Measurements from ENCODE around the gene ABHD15.

The ABHD15 gene

DNA sequence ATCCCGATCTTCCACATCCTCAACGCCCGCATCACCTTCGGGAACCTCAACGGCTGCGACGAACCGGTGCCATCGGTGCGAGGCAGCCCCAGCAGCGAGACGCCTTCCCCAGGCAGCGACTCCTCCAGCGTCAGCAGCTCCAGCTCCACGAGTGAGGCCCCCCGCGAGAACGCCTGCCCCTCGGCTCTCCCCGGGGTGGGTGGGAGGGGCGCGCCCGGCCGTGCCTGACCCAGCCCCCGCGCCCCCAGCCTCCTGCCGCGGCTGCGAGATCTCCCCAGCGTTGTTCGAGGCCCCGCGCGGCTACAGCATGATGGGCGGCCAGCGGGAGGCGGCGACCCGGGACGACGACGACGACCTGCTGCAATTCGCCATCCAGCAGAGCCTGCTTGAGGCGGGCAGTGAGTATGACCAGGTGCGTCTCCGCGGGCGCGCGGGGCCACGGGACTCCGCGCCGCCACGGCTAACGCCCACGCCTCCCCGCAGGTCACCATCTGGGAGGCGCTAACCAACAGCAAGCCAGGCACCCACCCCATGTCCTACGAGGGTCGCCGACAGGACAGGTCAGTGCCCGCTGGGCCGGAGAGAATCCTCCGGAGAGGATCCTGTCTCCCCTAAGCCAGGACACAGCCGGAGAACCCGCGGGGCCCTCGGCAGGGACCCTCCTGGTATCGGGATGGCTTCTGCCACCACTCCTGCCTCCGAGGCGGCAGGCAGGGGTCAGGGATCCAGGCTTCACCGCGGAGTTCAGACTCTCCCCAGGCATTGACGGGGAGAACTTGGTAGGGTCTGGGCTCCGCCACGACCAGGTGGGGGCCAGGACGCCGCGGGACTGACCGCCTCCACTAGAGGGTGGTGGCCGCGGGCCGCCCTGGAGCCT is 45.8 kb upstream of the ABHD15 start:
- H3K27me3 ChIP-seq (ENCODE audit: insufficient read depth, insufficient read length), result peaks cover 39% of the 10 kb centered on the region
- no peak for TF ChIP-seq SUZ12 (IDR thresholded peaks at IDR 0.05; ENCODE audit: extremely low read depth, insufficient read depth, insufficient read length)
- TF ChIP-seq ZNF274 (IDR thresholded peaks at IDR 0.05; ENCODE audit: low read depth, low read length), result no peak
- no peak for TF ChIP-seq YY1 (IDR thresholded peaks at IDR 0.05; ENCODE audit: insufficient read depth, insufficient read length)
- H3K36me3 ChIP-seq (ENCODE audit: insufficient read depth, insufficient read length, low read length), result no peaks in the 10 kb centered on the region
- peaks cover 18% of the 10 kb centered on the region; the same call in 1 of the 2 replicates for H3K9me3 ChIP-seq (ENCODE audit: insufficient read depth, low read length)
- H3K9ac ChIP-seq (ENCODE audit: insufficient read length, low read depth), result no peak overlapping the region
- DNase-seq (ENCODE audit: low read depth, low spot score), result no peak
- no peak overlapping the region for H3K4me3 ChIP-seq (ENCODE audit: insufficient read length, low read depth)
- H3K4me1 ChIP-seq (ENCODE audit: insufficient read depth, insufficient read length), result peaks cover 9% of the 10 kb centered on the region

DNA sequence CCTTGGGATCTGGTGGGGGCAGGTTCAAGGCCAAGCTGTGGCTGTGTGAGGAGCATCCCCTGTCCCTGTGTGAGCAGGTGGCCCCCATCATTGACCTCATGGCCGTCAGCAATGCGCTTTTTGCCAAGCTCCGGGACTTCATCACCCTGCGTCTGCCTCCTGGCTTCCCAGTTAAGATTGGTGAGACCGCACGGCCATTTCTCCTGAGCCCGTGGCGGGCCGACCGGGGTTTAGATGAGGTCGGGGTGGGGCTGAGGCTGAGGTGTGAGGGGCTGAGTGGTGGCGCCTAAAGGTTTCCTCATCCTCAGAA is 45.2 kb upstream of the ABHD15 start:
- TF ChIP-seq ZNF274 (IDR thresholded peaks at IDR 0.05; ENCODE audit: low read depth, low read length) (no peak), SUZ12 (IDR thresholded peaks at IDR 0.05; ENCODE audit: extremely low read depth, insufficient read depth, insufficient read length) (no peak)
- Histone ChIP-seq H3K4me1 (ENCODE audit: insufficient read depth, insufficient read length) (peaks cover 9% of the 10 kb centered on the region), H3K4me3 (ENCODE audit: insufficient read length, low read depth) (no peak overlapping the region), H3K9me3 (ENCODE audit: insufficient read depth, low read length) (peaks cover 13% of the 10 kb centered on the region; the same call in 1 of the 2 replicates), H3K9ac (ENCODE audit: insufficient read length, low read depth) (no peak overlapping the region), H3K27me3 (ENCODE audit: insufficient read depth, insufficient read length) (peaks cover 33% of the 10 kb centered on the region), H3K36me3 (ENCODE audit: insufficient read depth, insufficient read length, low read length) (no peaks in the 10 kb centered on the region)
- DNase-seq (ENCODE audit: low read depth, low spot score), result no peak

DNA sequence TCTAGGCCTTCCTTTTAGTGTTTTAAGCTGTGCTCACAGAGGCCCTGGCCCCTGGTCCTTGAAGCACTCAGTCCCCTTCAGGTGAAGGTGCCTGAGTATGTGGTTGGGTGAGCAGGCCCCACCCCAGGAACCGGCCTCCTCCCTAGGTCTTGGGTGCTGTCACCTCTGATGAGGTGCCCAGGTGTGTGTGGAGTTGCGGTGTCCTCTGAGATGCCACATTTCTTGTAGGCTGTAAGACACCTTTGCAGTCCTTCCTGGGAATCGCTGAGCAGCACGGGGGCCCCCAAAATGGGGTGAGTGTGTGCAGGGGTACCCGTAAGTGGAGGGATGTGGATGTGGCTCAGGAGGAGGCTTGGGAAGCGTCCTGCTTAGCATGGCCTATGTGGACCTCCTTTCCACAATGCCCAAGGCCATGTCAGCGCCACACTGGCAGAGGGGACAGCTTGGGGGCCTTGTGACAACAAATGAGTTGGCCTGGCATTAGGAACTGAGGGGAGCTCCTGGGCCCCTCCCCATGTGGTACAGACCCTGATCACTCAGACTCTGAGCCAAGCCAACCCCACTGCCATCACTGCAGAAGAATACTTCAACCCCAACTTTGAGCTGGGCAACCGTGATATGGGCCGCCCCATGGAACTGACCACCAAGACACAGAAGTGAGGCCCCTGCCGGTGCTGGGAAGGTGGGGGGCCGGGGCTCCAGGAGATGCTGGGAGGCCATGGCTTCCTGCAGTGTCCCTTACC is 44.7 kb upstream of the ABHD15 start:
- Histone ChIP-seq H3K4me1 (ENCODE audit: insufficient read depth, insufficient read length) (peaks cover 9% of the 10 kb centered on the region), H3K9me3 (ENCODE audit: insufficient read depth, low read length) (peaks cover 13% of the 10 kb centered on the region; the same call in 1 of the 2 replicates), H3K4me3 (ENCODE audit: insufficient read length, low read depth) (no peak overlapping the region), H3K27me3 (ENCODE audit: insufficient read depth, insufficient read length) (peaks cover 27% of the 10 kb centered on the region), H3K9ac (ENCODE audit: insufficient read length, low read depth) (no peak overlapping the region), H3K36me3 (ENCODE audit: insufficient read depth, insufficient read length, low read length) (no peaks in the 10 kb centered on the region)
- TF ChIP-seq SUZ12 (IDR thresholded peaks at IDR 0.05; ENCODE audit: extremely low read depth, insufficient read depth, insufficient read length), result no peak
- TF ChIP-seq ZNF274 (IDR thresholded peaks at IDR 0.05; ENCODE audit: low read depth, low read length), result no peak
- TF ChIP-seq YY1 (IDR thresholded peaks at IDR 0.05; ENCODE audit: insufficient read depth, insufficient read length), result no peak
- no peak for DNase-seq (ENCODE audit: low read depth, low spot score)

DNA sequence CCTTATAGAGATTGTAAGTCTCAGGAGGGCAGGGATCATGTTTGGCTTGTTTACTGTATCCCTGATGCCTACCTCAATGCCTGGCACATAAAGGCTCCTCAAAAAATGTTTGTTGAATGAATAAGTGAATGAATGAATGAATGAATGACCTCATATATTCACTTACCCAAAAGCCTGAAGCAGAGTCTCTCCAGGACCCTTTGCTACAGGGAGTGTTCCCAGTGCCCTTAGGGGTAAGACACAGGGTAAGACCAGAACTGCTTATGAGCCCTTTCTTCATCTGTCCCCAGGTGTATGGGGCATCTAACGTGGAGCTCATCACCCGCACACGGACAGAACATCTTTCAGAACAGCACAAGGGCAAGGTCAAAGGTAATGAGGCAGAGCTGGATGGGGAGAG is 43.6 kb upstream of the ABHD15 start:
- H3K27me3 ChIP-seq (ENCODE audit: insufficient read depth, insufficient read length), result peaks cover 18% of the 10 kb centered on the region
- H3K4me1 ChIP-seq (ENCODE audit: insufficient read depth, insufficient read length), result peaks cover 7% of the 10 kb centered on the region
- H3K9ac ChIP-seq (ENCODE audit: insufficient read length, low read depth), result no peak overlapping the region
- peaks cover 13% of the 10 kb centered on the region; the same call in 1 of the 2 replicates for H3K9me3 ChIP-seq (ENCODE audit: insufficient read depth, low read length)
- DNase-seq (ENCODE audit: low read depth, low spot score), result no peak
- TF ChIP-seq YY1 (IDR thresholded peaks at IDR 0.05; ENCODE audit: insufficient read depth, insufficient read length), result no peak
- no peak for TF ChIP-seq ZNF274 (IDR thresholded peaks at IDR 0.05; ENCODE audit: low read depth, low read length)
- no peak for TF ChIP-seq SUZ12 (IDR thresholded peaks at IDR 0.05; ENCODE audit: extremely low read depth, insufficient read depth, insufficient read length)
- no peak overlapping the region for H3K4me3 ChIP-seq (ENCODE audit: insufficient read length, low read depth)
- no peaks in the 10 kb centered on the region for H3K36me3 ChIP-seq (ENCODE audit: insufficient read depth, insufficient read length, low read length)

DNA sequence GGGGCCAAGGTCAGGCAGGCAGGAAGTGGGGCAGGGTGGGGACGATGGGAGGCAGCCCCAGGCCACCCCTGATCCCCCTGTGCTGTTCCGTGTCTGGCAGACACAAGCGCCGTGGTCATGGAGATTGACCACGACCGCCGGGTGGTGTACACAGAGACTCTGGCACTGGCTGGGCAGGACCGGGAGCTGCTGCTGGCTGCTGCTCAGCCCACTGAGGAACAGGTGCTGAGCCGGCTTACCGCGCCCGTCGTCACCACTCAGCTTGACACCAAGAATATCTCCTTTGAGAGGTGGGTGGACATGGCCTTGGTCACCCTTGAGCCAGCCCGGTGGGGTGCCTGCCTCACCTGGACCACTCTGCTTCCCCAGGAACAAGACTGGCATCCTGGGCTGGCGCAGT is 42.1 kb upstream of the ABHD15 start:
- Histone ChIP-seq H3K9ac (ENCODE audit: insufficient read length, low read depth) (no peak overlapping the region), H3K4me1 (ENCODE audit: insufficient read depth, insufficient read length) (peaks cover 4% of the 10 kb centered on the region), H3K9me3 (ENCODE audit: insufficient read depth, low read length) (peaks cover 13% of the 10 kb centered on the region; the same call in 1 of the 2 replicates), H3K4me3 (ENCODE audit: insufficient read length, low read depth) (no peak overlapping the region), H3K27me3 (ENCODE audit: insufficient read depth, insufficient read length) (peaks cover 5% of the 10 kb centered on the region), H3K36me3 (ENCODE audit: insufficient read depth, insufficient read length, low read length) (no peaks in the 10 kb centered on the region)
- TF ChIP-seq SUZ12 (IDR thresholded peaks at IDR 0.05; ENCODE audit: extremely low read depth, insufficient read depth, insufficient read length), result no peak
- TF ChIP-seq ZNF274 (IDR thresholded peaks at IDR 0.05; ENCODE audit: low read depth, low read length), result no peak
- no peak for TF ChIP-seq YY1 (IDR thresholded peaks at IDR 0.05; ENCODE audit: insufficient read depth, insufficient read length)
- no peak for DNase-seq (ENCODE audit: low read depth, low spot score)

DNA sequence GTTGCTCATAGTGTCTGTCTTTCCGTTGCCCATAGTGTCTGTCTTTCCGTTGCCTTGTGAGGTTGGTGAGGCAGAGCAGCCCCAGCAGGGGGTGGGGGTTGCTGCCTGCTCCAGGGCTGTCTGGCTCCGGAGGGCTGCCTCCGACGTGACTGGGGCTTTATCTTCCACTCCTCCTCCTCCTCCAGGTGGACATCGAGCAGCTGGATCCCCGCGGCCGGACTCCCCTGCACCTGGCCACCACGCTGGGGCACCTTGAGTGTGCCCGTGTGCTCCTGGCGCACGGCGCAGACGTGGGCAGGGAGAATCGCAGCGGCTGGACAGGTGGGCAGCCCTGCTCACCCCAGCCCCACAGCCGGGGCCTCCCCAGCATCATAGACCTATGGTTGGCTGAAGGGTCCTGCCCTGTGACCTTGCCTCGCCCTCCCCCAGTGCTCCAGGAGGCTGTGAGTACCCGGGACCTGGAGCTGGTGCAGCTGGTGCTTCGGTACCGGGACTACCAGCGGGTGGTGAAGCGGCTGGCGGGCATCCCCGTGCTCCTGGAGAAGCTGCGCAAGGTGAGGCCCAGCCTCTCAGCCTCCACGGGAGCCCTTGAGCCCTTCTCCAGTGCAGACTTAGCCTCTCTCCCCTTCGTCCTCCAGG is 40.8 kb upstream of the ABHD15 start:
- Histone ChIP-seq H3K4me1 (ENCODE audit: insufficient read depth, insufficient read length) (peaks cover 4% of the 10 kb centered on the region), H3K4me3 (ENCODE audit: insufficient read length, low read depth) (no peak overlapping the region), H3K9me3 (ENCODE audit: insufficient read depth, low read length) (peaks cover 8% of the 10 kb centered on the region; the same call in 1 of the 2 replicates), H3K9ac (ENCODE audit: insufficient read length, low read depth) (no peak overlapping the region), H3K27me3 (ENCODE audit: insufficient read depth, insufficient read length) (peaks cover under 1% of the 10 kb centered on the region), H3K36me3 (ENCODE audit: insufficient read depth, insufficient read length, low read length) (no peaks in the 10 kb centered on the region)
- DNase-seq (ENCODE audit: low read depth, low spot score), result no peak
- TF ChIP-seq YY1 (IDR thresholded peaks at IDR 0.05; ENCODE audit: insufficient read depth, insufficient read length), result no peak
- no peak for TF ChIP-seq SUZ12 (IDR thresholded peaks at IDR 0.05; ENCODE audit: extremely low read depth, insufficient read depth, insufficient read length)
- no peak for TF ChIP-seq ZNF274 (IDR thresholded peaks at IDR 0.05; ENCODE audit: low read depth, low read length)

All from NT2/D1 (cell line).